GM21515 (cell line): ENCODE data around the gene DCUN1D1.

ENCODE experiments used
- ATAC-seq: cut with Tn5 transposase; IDR thresholded peaks from one replicate; pipeline ENCODE4 v1.9.1; 2021; ENCODE audit not compliant: unreplicated experiment

The DCUN1D1 gene

GRCh38 chr3:182902236-182902635 is 78.1 kb downstream of the DCUN1D1 start:
- ATAC-seq, result no peak

GRCh38 chr3:182896553-182896952 is 83.8 kb downstream of the DCUN1D1 start:
- no peak for ATAC-seq

- no peak for ATAC-seq
These were observed 84.7 kb downstream of the DCUN1D1 start for GRCh38 chr3:182895513-182896112.

- no peak for ATAC-seq
These were observed 88.1 kb downstream of the DCUN1D1 start for GRCh38 chr3:182892226-182892625.

GRCh38 chr3:182891364-182891763 is 89.0 kb downstream of the DCUN1D1 start:
- ATAC-seq, result no peak

- no peak for ATAC-seq
These were observed 90.2 kb downstream of the DCUN1D1 start for GRCh38 chr3:182889948-182890629.
